GM12874 (cell line): ENCODE data around the gene FARP1.

ENCODE experiments used
- CTCF ChIP-seq: IDR thresholded peaks from 2 replicates; pipeline ENCODE4 v1.5.1; 2011; ENCODE audit warnings: low read depth, mild to moderate bottlenecking, control low read depth, low read length, moderate library complexity; ENCODE audit not compliant: insufficient read depth

Gene FARP1

DNA sequence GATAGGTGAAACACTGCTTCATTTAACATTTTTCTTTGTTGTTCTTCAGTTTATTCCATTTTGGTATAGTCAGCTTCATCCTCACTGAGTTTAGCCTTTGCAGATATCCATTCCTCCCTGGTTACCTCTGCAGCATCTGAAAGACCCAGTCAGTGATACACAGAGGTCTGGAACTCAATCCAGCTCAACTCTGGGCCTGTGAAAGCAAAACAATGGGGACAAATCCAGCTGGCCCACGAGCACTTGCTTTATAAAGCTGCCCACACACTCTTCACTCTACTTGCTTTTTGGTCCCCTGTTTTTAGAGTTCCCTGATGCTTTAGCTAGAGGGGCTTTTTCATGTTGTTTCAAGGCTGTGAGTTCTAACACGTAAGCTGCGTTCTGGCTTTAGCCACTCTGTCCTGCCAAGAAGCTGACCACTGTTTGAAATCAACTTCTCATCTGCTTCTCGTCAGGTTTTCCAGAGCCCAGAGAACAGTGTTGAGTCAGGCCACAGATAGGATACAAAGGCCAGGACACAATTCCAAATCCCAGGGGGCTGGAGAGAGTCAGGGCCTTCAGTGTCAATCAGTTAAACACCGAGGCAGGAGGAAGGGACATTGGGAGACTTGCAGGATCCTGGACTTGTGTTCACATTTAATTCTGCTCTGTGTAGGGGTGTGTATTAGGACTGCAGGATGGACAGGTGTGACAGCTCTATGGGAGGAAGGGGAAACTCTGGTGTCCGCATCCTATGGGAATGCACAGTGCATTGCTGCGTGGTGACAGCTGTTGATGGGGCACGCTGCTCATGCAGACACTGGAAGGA, 117.7 kb downstream of the FARP1 start:
- no peak for TF ChIP-seq CTCF

GRCh38 chr13:98261165-98261702, 118.3 kb downstream of the FARP1 start:
- no peak for TF ChIP-seq CTCF

DNA sequence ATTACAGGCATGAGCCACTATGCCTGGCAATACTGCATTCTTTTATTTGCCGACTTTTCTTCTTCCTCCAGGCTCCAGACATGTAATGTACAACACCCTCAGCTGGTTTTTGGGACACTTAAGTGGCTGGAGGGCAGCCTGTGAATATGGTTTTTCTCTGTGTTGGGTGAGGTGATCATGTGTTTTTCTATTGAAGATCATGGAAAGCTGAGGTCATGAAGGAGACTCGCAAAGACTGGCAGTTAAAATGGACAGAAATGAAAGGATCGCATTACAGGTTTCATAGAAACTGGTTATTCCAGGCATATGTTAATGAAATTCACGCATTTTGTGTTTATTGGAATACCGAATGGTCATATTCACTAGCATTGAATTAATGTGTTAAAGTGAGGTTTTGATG, 119.4 kb downstream of the FARP1 start:
- no peak for TF ChIP-seq CTCF

DNA sequence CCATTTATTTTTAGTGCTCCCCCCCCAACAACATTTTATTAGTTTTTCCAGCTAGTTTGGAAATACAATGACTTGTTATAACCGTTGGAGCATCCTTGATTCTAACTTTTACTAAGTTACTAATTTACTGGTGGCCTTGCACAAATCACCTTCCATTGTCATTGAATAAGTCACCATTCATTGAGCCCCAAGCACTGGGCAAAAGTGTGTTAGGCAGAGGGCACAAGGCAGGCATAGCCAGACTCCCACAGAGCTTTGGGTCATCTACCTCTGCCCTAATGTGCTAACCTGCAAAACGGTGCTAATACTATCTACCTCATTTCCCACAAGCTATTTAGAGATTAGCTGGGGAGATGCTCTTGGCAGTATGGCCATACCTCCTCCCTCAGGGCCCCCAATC, 120.9 kb downstream of the FARP1 start:
- TF ChIP-seq CTCF = no peak

- no peak for TF ChIP-seq CTCF
These were observed 122.0 kb downstream of the FARP1 start for GRCh38 chr13:98264877-98265276.

DNA sequence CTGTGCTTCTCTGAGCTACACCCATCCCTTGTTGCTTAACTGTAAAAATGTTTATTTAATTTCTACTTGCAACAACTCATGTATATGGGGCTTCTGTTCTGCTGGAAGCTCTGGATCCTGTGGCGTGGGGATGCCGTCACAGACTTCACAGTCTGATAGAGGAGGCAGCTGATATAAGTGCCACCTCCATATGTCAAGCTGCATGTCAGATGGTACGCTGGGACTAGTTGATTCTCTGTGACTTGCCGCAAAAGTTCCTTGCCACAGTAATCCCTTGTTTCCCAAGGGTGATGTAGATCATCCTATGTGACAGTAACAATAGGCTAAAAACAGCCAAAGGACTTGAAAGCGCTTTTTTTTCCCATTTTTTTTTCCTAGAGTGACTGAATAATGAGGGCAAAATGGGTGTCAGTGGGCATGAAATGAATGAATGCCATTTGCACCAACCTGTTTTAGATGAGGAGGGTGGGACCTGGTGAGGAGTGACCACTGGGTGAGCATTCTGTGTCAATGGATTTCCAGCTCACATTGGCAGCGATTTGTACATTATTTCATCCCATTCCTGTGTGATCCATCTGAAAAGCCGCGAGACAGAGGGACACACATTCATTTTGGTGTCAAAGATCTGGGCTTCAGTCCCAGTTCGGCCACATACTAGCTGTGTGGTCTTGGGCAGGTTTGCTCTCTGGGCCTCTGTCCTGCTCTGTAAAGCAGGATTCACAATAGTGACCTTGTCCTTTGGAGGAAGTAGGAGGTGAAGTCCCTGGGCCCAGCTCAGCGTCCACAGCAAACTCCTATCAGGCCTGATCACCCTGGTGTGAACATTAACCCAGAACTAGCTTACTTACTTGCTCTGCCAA, 123.0 kb downstream of the FARP1 start:
- no peak for TF ChIP-seq CTCF
